GM21737 (cell line): ENCODE data around the gene EBF3.

Experiments used
- ATAC-seq: cut with Tn5 transposase; IDR thresholded peaks from one replicate; pipeline ENCODE4 v1.9.1; 2021; ENCODE audit warnings: mild to moderate bottlenecking, moderate library complexity; ENCODE audit not compliant: unreplicated experiment

EBF3 gene

GRCh38 chr10:129809431-129809830 lies 154.6 kb downstream of the EBF3 start:
- ATAC-seq: no peak

GRCh38 chr10:129808092-129808983 lies 155.7 kb downstream of the EBF3 start:
- no peak for ATAC-seq

DNA sequence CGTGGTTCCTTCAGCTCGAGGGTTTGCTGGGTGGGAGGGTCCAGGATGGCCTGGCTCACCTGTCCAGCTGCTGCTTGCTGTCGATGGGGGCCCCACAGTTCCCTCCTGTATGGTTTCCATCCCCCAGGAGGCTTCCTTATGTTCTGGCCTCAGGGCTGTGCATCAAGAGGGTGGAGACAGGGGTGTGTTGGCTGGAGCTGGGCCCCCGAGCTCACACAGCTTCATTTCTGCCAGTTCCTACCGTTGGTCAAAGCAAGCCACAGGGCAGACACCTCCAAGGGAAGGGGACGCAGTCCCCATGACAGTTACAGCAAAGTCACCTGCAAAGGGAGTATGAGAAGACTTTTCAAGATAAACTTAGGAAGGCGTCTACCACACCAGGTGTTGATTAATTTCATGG lies 156.9 kb downstream of the EBF3 start:
- ATAC-seq: no peak

- ATAC-seq: no peak
Observed at GRCh38 chr10:129800796-129801340, 163.2 kb downstream of the EBF3 start.

- ATAC-seq: no peak
Observed at GRCh38 chr10:129799942-129800341, 164.1 kb downstream of the EBF3 start.

DNA sequence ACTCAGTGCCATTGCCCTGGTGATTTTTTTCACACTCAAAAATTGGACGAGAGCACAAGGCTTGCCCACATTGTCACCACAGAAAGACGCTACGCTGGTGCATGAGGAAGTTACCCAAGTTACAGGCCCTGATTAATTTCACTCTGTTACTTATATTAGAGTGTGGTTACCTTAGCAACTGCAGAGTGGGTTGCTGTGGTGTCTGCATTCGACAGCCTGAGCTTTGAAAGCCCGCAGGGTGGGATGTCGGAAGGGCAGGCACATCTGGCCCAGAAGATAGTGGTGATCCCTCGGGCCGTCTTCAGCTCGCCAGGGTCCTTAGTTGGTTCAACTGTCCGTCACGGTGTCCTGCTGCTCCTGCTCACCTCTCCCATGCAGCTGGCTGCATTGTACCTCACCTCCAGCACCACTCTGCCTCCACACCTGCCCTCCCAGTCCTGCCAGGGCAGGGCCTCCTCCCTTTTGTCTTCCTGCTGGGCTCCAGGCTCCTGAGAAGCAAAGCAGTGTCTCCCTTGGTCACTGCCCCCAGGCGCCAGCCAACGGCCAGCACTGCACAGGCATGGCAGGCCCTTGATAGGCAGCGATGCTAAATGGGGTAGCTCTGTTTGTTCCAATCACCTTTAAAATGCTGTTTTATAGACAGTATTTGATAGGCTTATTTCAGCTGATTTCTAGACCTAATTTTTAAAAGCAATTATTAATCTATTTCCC lies 167.2 kb downstream of the EBF3 start:
- no peak for ATAC-seq

DNA sequence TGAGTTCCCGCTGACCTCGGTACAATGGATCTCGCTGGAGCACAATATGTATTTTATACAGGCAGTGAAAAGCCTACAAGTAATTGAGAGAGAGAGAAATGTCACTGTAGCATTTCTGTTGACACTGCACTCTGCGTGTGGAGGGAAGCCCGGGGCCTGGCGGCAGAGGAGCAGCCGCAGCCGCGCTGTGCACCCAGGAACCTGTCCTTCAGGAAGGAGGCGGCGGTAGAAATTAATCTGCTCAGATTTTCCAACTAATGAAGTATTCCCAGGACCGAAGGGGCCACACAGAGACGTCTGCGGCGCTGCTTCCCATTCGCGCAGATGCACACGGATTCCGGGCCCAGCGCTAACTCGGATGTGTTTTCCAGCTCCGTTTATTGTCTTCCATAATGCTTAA lies 170.1 kb downstream of the EBF3 start:
- no peak for ATAC-seq

- no peak for ATAC-seq
Observed at GRCh38 chr10:129793479-129793878, 170.6 kb downstream of the EBF3 start.

DNA sequence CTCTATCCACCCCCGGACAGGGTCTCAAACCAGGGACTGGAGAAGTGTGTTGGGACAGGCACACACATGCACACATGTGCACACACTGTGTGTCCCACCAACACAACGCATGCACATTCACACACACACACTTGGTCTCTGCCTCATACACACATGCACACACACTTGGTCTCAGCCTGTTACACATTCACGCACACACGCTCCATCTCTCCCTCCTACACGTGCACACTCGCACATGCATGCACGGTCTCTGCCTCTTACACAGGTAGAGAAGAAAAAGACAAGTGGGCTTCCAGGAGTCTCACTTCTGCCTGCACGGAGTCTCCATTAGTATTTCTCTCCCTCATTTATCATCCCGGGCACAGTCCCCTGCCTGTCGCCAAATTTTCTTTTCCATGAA lies 171.2 kb downstream of the EBF3 start:
- no peak for ATAC-seq

DNA sequence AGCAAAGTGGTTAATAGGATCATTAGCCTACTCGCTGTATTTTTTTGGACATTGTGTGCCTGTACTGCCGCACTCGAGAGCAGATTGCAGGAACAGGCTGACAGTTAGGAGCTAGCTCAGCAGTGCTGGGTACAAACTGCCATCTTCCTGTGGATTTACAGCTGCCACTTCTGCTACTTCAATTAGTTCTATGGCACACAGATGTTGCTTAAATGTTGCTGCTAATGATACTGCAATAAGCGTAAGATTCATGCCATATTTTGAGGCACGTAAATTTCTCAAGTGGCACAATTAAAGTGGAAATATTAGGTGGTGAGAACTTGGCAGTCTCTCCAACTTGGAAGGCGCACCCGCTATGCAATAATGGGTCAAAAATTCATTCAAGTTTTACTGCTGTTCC lies 171.9 kb downstream of the EBF3 start:
- ATAC-seq: no peak

DNA sequence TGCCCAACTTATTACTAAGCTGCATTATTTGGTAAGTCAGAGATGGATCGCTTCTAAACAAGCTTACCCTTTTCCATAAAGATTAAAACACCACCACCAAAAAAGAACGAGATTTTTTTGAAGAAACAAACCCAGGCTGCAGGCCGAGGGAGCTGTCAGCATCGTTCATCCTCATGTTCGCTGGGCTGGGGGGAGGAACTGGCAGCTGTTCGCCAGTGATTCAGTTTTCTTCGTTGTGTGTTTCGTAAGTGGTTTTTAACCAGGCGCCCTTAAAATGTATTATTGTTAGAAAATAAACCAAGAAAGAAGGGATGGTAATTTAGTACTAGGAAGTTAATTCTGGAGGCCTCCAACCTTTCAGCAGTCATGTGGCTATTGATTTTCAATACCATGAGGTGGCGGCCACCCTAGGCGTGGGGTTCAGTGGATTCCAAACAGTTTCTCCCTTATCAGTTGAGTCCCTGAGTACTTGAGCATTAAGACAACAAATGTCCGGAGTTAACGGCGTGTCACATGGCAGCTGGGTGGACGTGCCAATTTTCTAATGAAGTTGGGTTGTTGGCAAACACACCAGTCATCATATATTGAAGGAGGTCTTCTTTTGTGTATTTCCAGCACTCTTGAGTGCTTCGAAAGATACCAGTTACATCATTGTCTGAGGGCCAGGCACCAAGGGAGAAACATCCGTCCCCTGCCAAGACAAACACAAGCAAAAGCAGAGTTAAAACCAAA lies 173.2 kb downstream of the EBF3 start:
- ATAC-seq: no peak

DNA sequence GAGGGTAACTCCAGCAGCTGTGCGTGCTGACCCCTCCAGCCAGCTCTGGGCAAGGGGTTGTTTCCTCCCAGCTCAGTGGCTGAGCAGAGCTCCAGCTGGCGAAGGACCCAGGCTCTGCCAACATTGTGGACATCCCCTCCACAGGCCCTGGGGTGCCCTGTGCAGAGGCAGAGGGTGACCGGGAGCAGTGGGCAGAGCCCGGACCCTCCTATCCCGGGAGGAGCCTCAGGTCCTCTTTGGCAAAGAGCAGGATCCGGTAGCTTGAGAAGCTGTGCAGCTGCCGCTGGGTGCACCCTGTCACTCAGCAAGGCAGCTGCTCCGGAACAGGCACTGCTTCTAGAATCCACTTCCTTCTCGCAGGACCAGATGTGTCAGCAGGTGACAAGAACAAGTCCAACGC lies 175.9 kb downstream of the EBF3 start:
- no peak for ATAC-seq

DNA sequence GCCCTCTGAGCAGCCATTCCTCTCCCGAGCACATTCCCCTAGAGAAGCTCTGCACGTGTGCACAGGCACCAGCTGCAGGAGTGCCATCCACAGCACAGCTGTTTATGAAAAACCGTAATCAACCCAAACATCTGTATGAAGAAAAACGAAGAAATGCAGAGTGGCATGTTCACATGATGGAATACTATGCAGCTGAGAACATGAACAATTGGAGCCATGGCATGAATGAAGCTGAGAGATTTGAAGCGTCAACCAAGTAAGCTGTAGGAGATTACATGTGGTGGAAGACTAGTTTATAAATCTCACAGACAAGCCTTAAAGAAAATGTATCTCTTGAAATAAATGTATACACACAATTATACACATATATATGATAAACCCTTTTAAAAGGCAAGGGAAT lies 176.5 kb downstream of the EBF3 start:
- ATAC-seq: no peak

DNA sequence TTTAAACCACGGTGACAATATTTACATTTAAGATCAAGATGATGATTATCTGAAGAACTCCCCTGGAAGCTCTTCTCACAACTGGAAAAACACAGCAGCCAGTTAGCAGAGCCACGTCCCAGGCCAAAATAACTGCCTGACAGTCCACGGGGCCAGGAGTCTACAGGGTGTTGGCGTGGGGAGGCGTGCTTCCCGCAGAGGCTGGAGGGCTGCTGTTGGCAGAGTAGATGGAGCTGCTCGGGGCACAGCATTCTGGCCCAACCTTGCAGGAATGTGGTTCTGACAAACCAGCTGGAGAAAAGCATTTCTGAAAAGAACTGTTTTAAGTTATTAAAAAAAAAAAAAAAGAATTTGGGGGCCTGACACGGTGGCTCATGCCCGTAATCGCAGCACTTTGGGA lies 177.9 kb downstream of the EBF3 start:
- no peak for ATAC-seq

DNA sequence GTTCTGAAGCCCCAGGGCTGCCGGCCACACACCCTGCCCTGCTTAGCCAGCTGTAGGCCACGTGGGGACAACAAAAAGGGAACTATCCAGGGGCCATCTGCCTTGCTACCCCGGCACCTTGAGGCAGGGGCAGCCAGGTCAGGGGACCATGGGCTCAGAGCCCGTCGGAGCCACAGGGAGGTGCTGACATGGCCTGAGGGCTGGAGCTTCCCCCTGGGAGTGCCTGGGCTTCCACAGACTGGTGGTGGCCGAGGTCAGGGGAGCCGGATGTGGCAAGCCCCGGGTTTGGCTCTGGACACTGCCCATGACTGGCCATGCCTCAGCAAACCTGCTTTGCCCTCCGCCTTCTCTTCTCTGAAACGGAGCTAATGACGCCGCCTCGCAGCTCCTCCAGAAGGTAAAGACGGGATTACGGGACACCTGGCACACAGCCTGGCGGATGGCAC lies 178.5 kb downstream of the EBF3 start:
- no peak for ATAC-seq
